GM18907 (cell line): Measurements from ENCODE around the gene TBC1D14.

Experiments used
- ATAC-seq: cut with Tn5 transposase; IDR thresholded peaks from one replicate; pipeline ENCODE4 v1.9.1; 2021; ENCODE audit warnings: mild to moderate bottlenecking, moderate library complexity; ENCODE audit not compliant: unreplicated experiment

Gene TBC1D14

DNA sequence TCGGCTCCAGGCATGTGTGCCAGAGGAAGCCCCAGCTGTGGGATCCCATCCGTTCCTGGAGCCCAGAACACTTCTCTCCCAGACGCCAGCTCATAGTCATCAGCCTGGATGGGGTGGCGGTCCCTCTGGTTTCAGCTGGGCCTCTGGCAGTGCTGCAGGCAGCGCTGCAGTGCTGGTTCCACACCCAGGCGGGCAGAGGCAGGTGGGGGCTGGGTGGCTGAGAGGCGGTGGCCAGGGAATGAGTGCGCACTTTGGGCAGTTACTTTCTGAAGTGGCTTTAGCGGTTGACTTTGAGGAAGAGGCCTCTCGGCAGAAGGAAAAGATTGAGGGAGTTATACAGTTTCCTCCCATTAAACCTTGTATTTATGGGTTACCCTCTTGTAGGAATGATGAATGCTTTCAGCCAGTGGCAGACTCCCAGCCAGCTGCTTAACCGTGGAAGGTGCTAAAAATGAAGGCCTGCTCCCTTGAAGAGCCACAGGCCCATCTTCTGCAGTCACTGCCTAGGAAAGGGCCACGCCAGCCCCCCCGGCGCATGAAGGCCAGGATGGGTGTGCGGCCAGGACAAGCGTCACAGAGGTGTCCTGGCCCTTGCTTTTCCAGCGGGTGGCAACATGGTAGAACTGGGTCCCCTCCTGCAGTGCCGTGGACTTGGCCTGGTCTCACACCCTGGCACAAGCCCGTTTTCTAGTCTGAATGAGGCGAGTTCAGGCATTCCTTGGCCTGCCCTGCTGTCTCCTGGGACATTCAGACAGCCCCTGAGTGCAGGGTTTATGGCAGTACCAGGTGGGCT lies 143.5 kb downstream of the TBC1D14 start:
- ATAC-seq: no peak

DNA sequence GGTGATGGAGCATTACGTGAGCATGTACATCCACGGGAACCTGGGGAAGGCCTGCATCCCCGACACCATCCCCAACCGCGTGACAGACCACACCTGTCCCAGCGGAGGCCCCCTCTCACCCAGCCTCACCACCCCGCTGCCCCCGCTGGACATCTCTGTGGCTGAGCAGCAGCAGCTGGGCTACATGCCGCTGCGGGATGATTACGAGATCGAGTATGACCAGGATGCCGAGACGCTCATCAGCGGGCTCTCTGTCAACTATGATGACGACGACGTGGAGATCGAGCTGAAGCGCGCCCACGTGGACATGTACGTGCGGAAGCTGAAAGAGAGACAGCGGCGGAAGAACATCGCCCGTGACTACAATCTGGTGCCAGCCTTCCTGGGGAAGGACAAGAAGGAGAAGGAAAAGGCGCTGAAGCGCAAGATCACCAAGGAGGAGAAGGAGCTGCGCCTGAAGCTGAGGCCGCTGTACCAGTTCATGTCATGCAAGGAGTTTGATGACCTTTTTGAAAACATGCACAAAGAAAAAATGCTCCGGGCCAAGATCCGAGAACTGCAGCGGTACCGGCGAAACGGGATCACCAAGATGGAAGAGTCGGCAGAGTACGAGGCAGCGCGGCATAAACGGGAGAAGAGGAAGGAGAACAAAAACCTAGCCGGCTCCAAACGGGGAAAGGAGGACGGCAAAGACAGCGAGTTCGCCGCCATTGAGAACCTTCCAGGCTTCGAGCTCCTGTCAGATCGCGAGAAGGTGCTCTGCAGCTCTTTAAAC lies 144.7 kb downstream of the TBC1D14 start:
- ATAC-seq: no peak

DNA sequence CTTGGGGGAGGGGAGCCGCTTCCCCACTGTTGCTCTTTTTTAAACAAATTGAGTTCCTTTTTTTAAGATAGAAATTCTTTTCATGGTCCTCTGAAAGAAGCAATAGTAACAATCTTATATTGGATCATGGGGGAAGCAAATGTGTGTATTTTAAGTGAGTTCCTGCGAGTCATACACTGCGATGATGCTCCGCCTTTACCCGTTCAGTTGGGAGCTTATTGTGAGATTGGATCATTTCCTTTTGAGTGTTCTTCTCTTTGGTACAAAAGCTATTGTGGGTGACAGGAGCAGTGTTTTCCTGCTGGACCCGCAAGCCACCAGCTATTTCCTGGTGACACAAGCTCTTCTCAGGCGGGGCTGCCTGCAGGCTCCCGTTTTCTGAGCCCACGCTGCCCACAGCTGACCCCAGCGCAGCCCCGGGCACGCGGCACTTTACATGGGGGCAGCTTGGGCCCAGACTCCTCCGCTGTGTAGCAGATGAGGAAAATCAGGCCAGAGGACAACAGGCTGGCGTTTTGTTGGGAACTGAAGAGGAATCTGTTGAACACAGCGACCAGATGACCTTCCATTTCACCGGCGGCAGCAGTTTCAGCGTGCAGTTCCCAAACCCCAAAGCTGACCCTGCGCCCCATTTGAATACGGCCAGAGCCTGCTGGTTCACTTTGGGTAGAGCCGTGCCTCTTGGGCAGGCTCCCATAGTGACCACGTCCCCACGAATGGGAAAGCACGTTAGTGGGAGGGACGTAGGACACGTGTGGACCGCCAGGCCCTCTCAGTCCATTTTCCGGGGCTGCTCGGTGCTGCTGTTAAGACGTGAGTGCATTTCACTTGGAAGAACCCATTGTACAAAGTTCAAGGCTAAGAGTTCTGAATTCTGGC lies 145.7 kb downstream of the TBC1D14 start:
- ATAC-seq: no peak

- ATAC-seq: no peak
These were observed 146.3 kb downstream of the TBC1D14 start for GRCh38 chr4:7055990-7056325.

- ATAC-seq: peak; percentile 22
These were observed 149.2 kb downstream of the TBC1D14 start for GRCh38 chr4:7058792-7059191.

- no peak for ATAC-seq
These were observed 150.0 kb downstream of the TBC1D14 start for GRCh38 chr4:7059662-7060061.

- no peak for ATAC-seq
These were observed 150.9 kb downstream of the TBC1D14 start for GRCh38 chr4:7060346-7061150.

GRCh38 chr4:7061815-7062214 lies 152.2 kb downstream of the TBC1D14 start:
- no peak for ATAC-seq

DNA sequence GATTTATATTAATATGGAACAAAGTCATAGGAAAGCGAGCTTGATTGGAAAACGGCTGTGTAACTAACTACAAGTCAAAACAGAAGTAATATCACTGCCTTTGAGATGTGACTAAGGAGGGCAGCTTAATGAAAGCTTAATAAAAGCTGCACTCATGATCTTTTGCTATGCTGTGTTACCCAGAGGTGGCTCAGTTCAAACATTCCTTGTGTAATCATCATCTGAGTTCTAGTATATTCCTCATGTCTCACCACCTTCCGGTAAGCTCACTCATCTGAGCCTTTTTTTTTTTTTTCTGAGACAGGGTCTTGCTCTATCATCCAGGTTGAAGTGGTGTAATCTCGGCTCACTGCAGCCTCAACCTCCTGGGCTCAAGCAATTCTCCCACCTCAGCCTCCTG lies 153.2 kb downstream of the TBC1D14 start:
- no peak for ATAC-seq

GRCh38 chr4:7063362-7063761 lies 153.7 kb downstream of the TBC1D14 start:
- no peak for ATAC-seq

DNA sequence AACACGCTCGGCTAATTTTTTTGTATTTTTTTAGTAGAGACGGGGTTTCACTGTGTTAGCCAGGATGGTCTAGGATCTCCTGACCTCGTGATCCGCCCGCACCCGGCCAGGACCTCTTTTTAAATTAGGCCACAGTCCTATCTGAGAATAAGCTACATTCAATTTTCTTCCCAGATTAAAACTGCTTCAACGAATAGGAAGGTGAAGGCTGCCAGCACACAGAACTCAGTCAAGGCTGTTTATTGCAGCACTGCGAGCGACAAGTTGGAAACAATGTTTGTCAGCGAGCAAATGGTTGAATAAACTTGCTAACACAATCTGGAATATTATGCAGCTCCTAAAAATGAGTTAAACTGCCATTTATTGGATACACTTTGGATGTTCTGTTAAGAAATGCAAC lies 156.4 kb downstream of the TBC1D14 start:
- no peak for ATAC-seq

DNA sequence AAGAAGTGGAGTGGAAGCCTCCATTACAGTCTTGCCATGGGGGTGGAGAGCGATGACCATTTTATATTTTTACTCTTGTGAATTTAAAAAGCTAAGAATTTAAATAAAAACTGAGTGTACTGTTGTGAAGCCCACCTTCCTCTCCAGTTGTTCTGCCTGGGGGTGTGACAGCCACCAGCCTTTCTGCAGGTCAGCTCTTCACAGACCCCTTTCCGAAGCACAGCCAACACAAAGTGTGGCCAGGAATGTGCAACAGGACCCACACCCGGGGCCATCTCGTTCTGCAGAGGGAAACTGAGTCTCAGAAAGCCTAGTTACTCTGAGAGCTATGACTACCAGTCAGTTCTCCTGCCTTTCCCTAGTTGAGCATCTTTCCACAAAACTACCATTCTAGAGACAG lies 156.9 kb downstream of the TBC1D14 start:
- no peak for ATAC-seq

DNA sequence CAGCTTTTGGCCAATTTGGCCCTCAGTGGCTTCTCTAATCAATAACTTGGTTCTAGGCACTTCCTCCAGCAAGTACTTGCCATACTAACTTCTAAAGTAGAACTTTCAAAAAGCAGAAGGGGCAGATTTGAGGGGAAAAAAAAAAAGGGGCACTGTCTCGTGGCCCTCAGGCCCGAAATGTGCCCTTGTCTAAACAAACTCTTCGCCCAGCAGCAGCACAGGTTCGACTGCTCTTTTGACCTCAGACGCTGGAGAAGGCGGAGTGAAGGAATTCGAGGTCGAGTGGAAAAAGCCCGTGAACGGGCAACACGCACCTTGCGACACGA lies 157.5 kb downstream of the TBC1D14 start:
- ATAC-seq: no peak

- peak; percentile 93 for ATAC-seq
These were observed 158.0 kb downstream of the TBC1D14 start, which contains the start of gene GRPEL1 for GRCh38 chr4:7067452-7068278. GRPEL1 (minus strand) TSS chr4:7068064; CDS start chr4:7068032, 32 bp downstream.

- peak; percentile 20 for ATAC-seq
These were observed 158.7 kb downstream of the TBC1D14 start for GRCh38 chr4:7068279-7068842.

DNA sequence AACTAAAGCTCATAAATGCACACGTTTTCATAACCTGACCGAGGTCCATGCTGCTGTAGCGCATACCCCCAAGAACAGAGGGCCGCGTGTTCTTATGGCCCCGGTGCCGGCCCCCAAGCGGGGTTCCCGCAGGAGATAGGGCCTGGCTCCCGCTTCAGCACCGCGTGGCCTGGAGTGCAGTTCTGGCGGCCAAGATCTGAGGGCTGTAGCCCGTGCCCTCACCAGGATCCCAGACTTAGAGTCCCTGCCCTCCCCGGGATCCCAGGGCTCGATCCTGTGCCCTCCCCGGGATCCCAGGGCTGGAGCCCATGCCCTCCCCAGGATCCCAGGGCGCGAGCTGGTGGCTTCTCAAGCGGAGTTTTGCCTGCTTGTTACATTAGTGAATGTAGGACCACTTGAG lies 159.3 kb downstream of the TBC1D14 start:
- no peak for ATAC-seq

DNA sequence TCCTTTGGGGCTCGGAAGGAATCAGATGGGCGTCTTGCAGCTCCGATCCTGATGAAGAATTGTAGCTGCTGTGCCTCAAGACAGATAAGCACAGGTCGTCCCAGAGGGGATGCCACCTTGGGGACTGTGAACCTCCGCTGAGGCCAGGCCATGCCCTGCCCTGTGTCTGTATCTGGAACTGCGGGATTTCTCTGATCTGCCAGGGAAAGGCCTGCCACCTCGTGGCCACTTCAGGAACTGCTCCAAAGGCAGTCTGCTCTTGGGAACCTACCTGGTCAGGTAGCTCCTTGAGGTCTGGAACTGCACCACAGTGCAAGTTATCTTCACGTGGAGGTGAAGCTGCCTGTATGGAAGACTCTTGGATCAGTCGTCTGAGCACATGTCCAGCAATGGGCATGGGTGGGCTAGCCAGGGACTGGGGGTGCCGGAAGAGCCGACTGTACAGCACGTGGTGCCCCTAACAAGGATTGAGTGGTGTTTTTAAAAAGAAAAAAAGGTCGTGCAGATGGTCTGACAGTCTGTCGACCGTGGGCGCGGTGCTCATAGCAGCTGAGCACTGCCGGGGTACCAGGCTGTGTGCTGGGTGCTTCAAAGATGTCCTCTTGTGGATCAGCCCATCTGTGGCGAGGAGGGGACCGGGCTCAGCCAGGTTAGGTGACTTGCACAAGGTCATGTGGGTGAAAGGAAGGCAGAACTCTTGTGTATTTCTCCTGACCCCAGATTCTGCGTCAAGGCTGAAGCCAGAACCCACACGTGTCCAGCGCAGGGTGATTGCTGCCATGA lies 161.3 kb downstream of the TBC1D14 start:
- peak; percentile 35 for ATAC-seq

GRCh38 chr4:7073059-7073458 lies 163.4 kb downstream of the TBC1D14 start:
- no peak for ATAC-seq
